ENCODE data around the gene CBY3.
"Not testable (repeated sequence)": the region's sequence is repeated elsewhere in the genome, so short reads cannot be mapped to it uniquely, and the experiment has no call there.

Gene CBY3

DNA sequence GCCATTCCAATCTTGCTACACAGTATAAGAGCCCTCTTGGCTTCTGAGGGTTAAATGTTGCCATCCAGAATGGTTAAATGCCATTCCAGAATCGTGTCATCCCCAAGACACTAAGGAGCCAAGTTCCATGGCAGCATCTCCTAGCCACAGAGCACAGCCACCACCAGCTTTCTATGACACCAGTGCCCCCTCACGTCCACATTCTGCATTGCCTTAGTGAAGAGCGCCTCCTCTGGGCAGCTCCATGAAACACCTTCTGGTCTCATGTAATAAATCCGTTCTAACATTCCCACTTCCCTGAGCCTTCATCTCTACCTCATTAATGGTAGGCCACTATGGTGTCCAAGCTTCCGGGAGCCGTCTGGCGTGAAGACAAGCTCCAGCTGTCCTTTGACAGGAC, 12.4 kb downstream of the CBY3 start:
- no peak overlapping the region for H3K4me3 ChIP-seq (replicated peaks in 1 of 2; ENCODE audit: low read depth in 2 of 2, low read length in 2 of 2)
- TF ChIP-seq, protein P1, sequence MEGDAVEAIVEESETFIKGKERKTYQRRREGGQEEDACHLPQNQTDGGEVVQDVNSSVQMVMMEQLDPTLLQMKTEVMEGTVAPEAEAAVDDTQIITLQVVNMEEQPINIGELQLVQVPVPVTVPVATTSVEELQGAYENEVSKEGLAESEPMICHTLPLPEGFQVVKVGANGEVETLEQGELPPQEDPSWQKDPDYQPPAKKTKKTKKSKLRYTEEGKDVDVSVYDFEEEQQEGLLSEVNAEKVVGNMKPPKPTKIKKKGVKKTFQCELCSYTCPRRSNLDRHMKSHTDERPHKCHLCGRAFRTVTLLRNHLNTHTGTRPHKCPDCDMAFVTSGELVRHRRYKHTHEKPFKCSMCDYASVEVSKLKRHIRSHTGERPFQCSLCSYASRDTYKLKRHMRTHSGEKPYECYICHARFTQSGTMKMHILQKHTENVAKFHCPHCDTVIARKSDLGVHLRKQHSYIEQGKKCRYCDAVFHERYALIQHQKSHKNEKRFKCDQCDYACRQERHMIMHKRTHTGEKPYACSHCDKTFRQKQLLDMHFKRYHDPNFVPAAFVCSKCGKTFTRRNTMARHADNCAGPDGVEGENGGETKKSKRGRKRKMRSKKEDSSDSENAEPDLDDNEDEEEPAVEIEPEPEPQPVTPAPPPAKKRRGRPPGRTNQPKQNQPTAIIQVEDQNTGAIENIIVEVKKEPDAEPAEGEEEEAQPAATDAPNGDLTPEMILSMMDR (IDR thresholded peaks at IDR 0.05; ENCODE audit: low read depth, low read length) = peak; percentile 91
- DNase-seq (ENCODE audit: low read depth in 2 of 2) = peak; percentile 64 to 70

DNA sequence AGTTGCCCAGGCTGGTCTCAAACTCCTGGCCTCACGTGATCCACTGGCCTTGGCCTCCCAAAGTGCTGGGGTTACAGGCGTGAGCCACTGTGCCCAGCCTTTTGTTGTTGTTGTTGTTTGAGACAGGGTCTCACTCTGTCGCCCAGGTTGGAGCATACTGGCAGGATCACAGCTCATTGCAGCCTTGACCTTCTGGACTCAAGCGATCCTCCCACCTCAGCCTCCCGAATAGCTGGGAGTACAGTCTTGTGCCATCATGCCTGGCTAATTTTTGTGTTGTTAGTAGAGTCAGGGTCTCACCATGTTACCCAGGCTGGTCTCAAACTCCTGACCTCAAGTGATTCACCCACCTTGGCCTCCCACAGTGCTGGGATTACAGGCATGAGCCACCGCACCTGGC, 19.2 kb downstream of the CBY3 start:
- not testable (repeated sequence) for H3K4me3 ChIP-seq (replicated peaks in 1 of 2; ENCODE audit: low read depth in 2 of 2, low read length in 2 of 2); DNase-seq (ENCODE audit: low read depth in 2 of 2)

DNA sequence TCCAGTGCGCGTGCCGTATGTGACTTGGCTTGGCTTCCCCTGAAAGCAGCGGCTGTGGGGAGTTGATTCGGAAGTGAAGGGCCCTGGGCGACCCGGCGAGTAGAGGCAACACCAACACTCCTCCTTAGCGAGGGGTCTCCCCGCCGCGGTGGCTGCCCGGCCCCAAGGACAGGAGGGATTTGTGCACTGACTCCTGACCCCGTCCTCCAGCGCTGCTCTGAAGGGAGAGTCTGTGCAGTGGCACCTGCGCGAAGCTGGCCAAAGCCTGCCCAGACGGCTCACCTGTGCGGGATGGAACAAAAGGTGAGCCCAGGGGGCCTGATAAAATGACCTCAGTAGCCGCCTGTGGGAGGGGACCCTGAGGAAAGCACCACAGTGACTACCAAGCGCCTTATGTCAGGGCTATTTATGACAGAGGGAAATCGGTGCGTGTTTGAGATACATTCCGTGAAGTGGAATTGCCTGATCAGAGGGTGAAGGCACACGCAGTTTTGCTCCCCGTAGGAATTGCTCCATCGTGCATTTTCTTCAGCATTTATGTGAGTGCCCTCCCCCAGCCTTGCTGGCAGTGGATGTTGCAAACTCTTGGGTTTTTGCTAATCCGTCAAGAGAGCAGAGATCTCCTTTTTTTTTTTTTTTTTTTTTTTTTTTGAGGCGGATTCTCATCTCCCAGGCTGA, 22.5 kb downstream of the CBY3 start:
- H3K4me3 ChIP-seq (replicated peaks in 1 of 2; ENCODE audit: low read depth in 2 of 2, low read length in 2 of 2) = peak overlapping the region; percentile 58 to 60
- peak; percentile 47 to 53 for DNase-seq (ENCODE audit: low read depth in 2 of 2)

DNA sequence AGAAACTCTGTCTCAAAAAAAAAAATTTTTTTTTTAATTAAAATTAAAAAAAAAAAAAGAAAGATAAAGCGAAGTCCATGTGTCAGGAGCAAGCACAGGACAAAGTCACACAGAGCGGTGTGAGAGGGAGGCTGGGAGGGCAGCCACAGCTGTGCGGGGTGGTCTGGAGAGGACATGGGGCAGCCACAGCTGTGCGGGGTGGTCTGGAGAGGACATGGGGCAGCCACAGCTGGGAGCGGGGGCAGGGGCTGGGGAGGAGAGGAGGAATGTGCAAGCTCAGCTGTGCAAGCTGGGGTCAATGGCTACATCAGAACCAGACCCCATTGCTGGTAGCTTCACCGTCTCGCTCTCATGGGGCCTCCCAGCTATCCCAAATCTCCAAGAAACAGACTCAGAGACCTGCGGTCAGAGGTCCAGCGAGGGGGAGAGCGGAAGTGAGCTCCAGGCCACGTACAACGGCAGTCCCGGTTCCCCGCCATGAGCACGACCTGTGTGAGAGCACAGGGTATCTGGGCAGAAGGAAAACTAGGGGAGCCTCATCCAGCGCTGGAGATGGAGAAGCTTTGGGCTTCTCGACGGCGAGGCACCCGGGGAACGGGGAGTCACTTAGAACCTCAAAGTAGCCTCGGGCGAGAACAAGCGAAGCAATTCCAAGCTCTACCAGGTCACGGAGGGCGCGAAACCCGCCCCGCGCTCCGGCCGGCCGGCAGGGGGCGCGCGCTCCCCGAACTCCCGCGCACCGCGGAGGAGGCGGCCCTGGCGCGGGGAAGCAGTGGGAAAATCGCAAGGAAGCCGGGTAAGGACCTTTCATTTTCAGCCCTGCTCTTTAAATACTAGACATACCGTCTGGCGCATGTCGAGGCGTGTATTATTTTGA, 23.3 kb downstream of the CBY3 start:
- not testable (repeated sequence) for DNase-seq (ENCODE audit: low read depth in 2 of 2); H3K4me3 ChIP-seq (replicated peaks in 1 of 2; ENCODE audit: low read depth in 2 of 2, low read length in 2 of 2)

DNA sequence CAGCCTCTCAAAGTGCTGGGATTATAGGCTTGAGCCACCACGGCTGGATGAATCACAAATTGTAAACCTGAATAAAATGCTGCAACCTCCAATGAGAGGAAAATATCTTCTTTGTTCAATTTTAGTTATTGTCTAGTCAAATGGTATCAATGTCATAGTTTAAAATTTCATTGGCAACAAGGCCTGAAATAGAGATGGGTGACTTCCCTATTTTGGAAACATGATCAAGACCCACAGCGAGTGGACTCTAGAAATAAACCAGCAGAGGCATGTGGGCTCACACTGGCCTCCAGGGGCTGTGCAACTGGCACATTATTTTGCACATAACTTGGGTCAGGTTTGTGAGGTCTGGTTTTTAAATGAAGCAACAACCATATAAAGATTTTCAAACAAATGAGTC, 27.7 kb downstream of the CBY3 start:
- not testable (repeated sequence) for DNase-seq (ENCODE audit: low read depth in 2 of 2); H3K4me3 ChIP-seq (replicated peaks in 1 of 2; ENCODE audit: low read depth in 2 of 2, low read length in 2 of 2)

DNA sequence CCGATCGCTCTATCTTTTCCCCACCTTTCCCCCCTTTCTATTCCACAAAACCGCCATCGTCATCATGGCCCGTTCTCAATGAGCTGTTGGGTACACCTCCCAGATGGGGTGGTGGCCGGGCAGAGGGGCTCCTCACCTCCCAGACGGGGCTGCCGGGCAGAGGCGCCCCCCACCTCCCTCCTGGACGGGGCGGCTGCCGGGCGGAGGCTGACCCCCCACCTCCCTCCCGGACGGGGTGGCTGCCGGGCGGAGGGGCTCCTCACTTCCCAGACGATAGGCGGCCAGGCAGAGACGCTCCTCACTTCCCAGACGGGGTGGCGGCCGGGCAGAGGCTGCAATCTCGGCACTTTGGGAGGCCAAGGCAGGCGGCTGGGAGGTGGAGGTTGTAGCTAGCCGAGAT, 30.6 kb downstream of the CBY3 start:
- not testable (repeated sequence) for DNase-seq (ENCODE audit: low read depth in 2 of 2); H3K4me3 ChIP-seq (replicated peaks in 1 of 2; ENCODE audit: low read depth in 2 of 2, low read length in 2 of 2)

DNA sequence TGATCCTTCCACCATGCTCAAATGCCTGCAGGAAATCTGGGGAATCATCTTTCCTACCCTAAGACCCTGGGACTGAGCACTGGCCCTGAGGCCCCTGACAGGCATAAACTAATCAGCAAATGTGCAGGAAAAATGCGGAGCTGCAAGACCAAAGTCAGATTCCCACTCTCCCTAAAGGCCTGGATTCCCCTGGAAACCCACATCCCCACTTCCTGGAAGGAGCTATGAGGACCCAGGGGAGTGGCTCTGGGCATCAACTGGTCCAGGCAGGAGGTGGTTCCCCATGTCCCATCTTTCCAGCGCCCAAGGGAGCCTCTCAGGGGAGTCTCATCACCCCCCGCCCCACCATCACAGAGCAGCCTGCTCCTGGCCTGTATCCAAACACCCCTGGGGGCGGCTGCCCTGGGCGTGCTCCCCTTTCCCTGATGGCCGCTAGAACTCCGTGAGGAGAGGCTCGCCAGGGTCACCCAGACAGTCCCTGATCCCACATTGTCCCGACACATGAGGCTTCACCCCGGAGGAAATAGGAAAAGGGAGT, 31.6 kb downstream of the CBY3 start:
- H3K4me3 ChIP-seq (replicated peaks in 1 of 2; ENCODE audit: low read depth in 2 of 2, low read length in 2 of 2); DNase-seq (ENCODE audit: low read depth in 2 of 2): not testable (repeated sequence)

DNA sequence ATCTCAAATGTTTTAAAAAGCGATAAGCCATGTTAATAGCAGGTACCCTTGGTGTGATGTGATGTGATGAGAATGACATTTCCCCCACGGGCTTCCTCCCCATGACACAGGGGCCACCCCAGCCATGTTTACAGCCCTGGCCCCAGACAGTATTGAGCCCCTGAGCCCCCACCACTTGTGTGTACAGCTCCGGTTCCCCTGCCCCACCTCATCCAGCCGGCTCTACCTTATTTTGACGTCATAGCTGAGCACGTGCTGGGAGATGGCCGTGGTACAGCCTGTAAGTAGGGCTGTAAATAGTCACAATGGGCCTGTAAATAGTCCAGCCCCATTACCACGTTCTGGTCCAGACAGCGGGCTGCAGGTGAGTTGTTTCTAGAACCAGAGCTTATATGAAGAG, 32.4 kb downstream of the CBY3 start:
- TF ChIP-seq, protein P1 (IDR thresholded peaks at IDR 0.05; ENCODE audit: low read depth, low read length) = no peak
- no peak for DNase-seq (ENCODE audit: low read depth in 2 of 2)
- no peak overlapping the region for H3K4me3 ChIP-seq (replicated peaks in 1 of 2; ENCODE audit: low read depth in 2 of 2, low read length in 2 of 2)

DNA sequence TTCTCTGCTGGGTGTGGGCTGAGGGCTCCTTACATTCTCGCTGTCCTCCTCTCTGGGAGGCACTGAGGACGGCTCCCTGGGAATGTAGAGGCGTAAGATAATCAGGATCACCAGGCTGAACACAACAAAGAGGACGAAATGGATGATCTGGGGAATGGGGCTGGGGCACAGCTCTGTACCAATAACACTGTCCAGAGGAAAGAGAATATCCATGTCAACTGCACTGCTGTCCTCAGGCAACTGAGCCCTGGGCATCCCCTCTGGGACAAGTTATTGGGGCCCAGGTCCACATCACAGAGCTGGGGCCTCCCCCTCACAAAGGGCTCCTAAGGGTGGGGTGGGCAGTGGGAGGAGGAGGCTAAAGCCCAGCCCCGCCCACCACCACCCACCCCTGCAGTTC, 36.1 kb downstream of the CBY3 start:
- DNase-seq (ENCODE audit: low read depth in 2 of 2); H3K4me3 ChIP-seq (replicated peaks in 1 of 2; ENCODE audit: low read depth in 2 of 2, low read length in 2 of 2): not testable (repeated sequence)

DNA sequence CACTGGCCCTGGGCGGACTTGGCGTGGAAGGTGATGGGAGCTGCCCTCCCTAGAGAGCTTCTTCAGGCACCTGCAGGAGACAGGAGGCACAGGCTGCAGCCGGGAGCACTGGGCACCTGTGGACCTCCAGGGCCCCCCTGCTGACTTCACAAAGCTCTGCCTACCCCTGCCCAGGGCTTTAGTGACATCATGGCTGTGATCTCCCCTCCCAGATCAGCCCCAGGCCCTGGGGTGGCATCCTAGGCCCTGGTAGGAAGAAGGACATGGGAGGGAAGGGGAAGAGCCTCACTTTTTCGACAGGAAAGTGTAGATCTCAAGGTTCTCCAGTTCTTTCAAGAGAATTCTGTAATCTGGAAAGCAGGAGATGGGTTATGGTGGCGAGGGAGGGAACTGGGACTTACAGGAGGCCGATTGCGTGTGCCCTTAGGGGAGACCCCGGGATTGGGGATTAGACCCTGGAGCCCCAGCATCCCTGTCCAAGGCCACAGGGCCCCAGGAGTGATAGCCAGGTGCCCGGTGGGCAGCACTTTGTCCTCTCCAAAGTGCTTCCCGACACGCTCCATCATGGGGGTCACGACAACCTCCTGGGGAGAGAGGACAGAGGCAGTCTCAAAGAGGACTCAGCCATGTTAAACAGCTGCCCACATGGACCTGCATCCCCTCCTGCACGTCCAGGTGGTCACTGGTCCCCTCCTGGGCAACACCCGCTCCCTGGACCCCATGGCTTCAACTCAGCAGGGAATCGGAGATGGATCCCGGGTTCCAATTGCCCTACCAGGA, 37.5 kb downstream of the CBY3 start:
- not testable (repeated sequence) for H3K4me3 ChIP-seq (replicated peaks in 1 of 2; ENCODE audit: low read depth in 2 of 2, low read length in 2 of 2); DNase-seq (ENCODE audit: low read depth in 2 of 2)

DNA sequence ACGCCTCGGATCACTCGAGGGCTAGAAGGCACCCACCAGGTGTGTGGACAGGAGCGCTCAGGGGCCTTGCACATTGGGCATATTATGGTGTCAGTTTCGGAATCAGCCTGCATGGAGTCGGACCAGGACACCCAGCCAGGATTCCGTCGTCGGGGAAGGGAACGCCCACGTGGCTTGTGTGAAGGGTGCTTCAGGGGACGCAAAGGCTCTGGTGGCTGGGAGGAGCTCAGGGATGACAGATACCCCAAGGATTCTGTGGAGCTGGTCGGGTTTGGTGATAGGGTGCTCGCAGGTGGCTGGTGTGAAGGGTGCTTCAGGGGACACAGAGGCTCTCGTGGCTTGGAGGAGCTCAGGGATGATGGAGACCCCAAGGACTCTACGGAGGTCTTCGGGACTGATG, 38.2 kb downstream of the CBY3 start:
- not testable (repeated sequence) for DNase-seq (ENCODE audit: low read depth in 2 of 2); H3K4me3 ChIP-seq (replicated peaks in 1 of 2; ENCODE audit: low read depth in 2 of 2, low read length in 2 of 2)

DNA sequence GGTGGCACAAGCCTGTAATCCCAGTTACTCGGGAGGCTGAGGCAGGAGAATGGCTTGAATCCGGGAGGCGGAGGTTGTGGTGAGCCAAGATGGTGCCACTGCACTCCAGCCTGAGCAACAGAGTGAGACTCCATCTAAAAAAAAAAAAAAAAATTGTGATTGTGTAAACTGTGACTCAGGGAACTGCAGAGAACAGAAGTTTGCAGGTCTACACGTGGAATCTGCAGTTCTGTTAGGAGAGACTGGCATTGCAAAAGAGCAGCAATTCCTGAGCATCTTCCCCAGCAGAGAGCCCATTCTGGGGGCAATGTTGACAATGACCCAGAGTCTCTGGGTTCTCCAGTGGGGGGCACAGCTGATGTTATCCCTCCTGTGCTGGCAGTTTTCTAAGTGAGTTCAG, 39.1 kb downstream of the CBY3 start:
- DNase-seq (ENCODE audit: low read depth in 2 of 2); H3K4me3 ChIP-seq (replicated peaks in 1 of 2; ENCODE audit: low read depth in 2 of 2, low read length in 2 of 2): not testable (repeated sequence)

DNA sequence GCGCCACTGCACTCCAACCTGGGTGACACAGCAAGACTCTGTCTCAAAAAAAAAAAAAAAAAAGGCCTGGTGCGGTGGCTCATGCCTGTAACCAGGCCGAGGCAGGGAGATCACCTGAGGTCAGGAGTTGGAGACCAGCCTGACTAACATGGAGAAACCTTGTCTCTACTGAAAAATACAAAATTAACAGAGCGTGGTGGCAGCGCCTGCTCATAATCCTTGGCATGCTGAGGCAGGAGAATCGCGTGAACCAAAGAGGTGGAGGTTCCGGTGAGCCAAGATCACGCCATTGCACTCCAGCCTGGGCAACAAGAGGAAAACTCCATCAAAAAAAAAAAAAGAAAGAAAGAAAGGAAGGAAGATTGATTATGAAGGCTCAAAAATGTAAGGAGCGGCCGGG, 41.5 kb downstream of the CBY3 start:
- not testable (repeated sequence) for DNase-seq (ENCODE audit: low read depth in 2 of 2); H3K4me3 ChIP-seq (replicated peaks in 1 of 2; ENCODE audit: low read depth in 2 of 2, low read length in 2 of 2)

DNA sequence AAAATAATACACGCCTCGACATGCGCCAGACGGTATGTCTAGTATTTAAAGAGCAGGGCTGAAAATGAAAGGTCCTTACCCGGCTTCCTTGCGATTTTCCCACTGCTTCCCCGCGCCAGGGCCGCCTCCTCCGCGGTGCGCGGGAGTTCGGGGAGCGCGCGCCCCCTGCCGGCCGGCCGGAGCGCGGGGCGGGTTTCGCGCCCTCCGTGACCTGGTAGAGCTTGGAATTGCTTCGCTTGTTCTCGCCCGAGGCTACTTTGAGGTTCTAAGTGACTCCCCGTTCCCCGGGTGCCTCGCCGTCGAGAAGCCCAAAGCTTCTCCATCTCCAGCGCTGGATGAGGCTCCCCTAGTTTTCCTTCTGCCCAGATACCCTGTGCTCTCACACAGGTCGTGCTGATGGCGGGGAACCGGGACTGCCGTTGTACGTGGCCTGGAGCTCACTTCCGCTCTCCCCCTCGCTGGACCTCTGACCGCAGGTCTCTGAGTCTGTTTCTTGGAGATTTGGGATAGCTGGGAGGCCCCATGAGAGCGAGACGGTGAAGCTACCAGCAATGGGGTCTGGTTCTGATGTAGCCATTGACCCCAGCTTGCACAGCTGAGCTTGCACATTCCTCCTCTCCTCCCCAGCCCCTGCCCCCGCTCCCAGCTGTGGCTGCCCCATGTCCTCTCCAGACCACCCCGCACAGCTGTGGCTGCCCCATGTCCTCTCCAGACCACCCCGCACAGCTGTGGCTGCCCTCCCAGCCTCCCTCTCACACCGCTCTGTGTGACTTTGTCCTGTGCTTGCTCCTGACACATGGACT, 46.3 kb downstream of the CBY3 start:
- H3K4me3 ChIP-seq (replicated peaks in 1 of 2; ENCODE audit: low read depth in 2 of 2, low read length in 2 of 2); DNase-seq (ENCODE audit: low read depth in 2 of 2): not testable (repeated sequence)
